MM.1S (cell line): ENCODE data around the gene CDH1.

Experiments used
- CTCF ChIP-seq: fragments of 300-600 bp; sonication (generic); IDR thresholded peaks from 2 replicates; pipeline ENCODE4 v1.5.1; 2016; ENCODE audit warnings: antibody characterized with exemption, low read length, mixed read lengths
- EZH2 ChIP-seq: fragments of 300-600 bp; sonication (generic); optimal IDR thresholded peaks from 2 replicates; pipeline ENCODE3; 2017; ENCODE audit warnings: low read depth, mild to moderate bottlenecking, antibody characterized with exemption, low read length, mixed read lengths
- EZH2phosphoT487 ChIP-seq: fragments of 300-600 bp; sonication (generic); IDR thresholded peaks from 2 replicates; pipeline ENCODE4 v1.6.1; 2018; ENCODE audit warnings: antibody characterized with exemption, low read length

GRCh38 chr16:68728523-68728922 lies 8.6 kb upstream of the CDH1 start:
- TF ChIP-seq CTCF (no peak), EZH2 (no peak), EZH2phosphoT487 (no peak)
